PFSK-1 (cell line): ENCODE data around the gene CLIC5.

ENCODE experiments used
- FOXP2 ChIP-seq: optimal IDR thresholded peaks from 2 replicates; pipeline ENCODE3; 2011; ENCODE audit warnings: borderline replicate concordance, control low read depth, inconsistent platforms; ENCODE audit not compliant: insufficient read depth; ENCODE audit errors: extremely low read length, extremely low read depth
- POLR2AphosphoS5 ChIP-seq: IDR thresholded peaks from 2 replicates; pipeline ENCODE4 v1.6.1; 2012; ENCODE audit warnings: low read depth, mild to moderate bottlenecking, control low read depth, low read length, moderate library complexity
- REST ChIP-seq, 2 experiments: IDR thresholded peaks; 2 replicates each; pipeline versions ENCODE4 v1.6.1 to v1.8.0; 2011 to 2012; ENCODE audit warnings: low read depth in 2 of 2, low read length in 2 of 2, control low read depth in 1 of 2, inconsistent platforms in 1 of 2, mild to moderate bottlenecking in 1 of 2, moderate library complexity in 1 of 2; ENCODE audit not compliant: insufficient read depth in 1 of 2
- SIN3A ChIP-seq: IDR thresholded peaks from 2 replicates; pipeline ENCODE4 v1.6.1; 2012; ENCODE audit warnings: mild to moderate bottlenecking, low read length, moderate library complexity, borderline replicate concordance; ENCODE audit not compliant: insufficient read depth
- TAF1 ChIP-seq: IDR thresholded peaks from 2 replicates; pipeline ENCODE4 v1.6.1; 2012; ENCODE audit warnings: low read length, control low read depth, borderline replicate concordance; ENCODE audit not compliant: insufficient read depth

The CLIC5 gene

GRCh38 chr6:45967363-45967762 is 48.3 kb downstream of the CLIC5 start:
- no peak for TF ChIP-seq SIN3A
- no peak for TF ChIP-seq TAF1
- no peak for TF ChIP-seq REST (IDR thresholded peaks at IDR 0.05; ENCODE audit: insufficient read depth in 1 of 2, low read depth in 2 of 2, low read length in 2 of 2)
- no peak for TF ChIP-seq POLR2AphosphoS5
- TF ChIP-seq FOXP2: no peak

- TF ChIP-seq REST (IDR thresholded peaks at IDR 0.05; ENCODE audit: insufficient read depth in 1 of 2, low read depth in 2 of 2, low read length in 2 of 2) (no peak), SIN3A (no peak), TAF1 (no peak), POLR2AphosphoS5 (no peak), FOXP2 (no peak)
Measured at GRCh38 chr6:45966797-45967196, 48.9 kb downstream of the CLIC5 start.

- TF ChIP-seq SIN3A (no peak), POLR2AphosphoS5 (no peak), TAF1 (no peak), FOXP2 (no peak), REST (IDR thresholded peaks at IDR 0.05; ENCODE audit: insufficient read depth in 1 of 2, low read depth in 2 of 2, low read length in 2 of 2) (no peak)
Measured at GRCh38 chr6:45966340-45966739, 49.3 kb downstream of the CLIC5 start.

- TF ChIP-seq TAF1 (no peak), REST (IDR thresholded peaks at IDR 0.05; ENCODE audit: insufficient read depth in 1 of 2, low read depth in 2 of 2, low read length in 2 of 2) (no peak), FOXP2 (no peak), POLR2AphosphoS5 (no peak), SIN3A (no peak)
Measured at GRCh38 chr6:45965792-45966191, 49.9 kb downstream of the CLIC5 start.

GRCh38 chr6:45965007-45965406 is 50.7 kb downstream of the CLIC5 start:
- no peak for TF ChIP-seq POLR2AphosphoS5
- TF ChIP-seq TAF1: no peak
- TF ChIP-seq REST (IDR thresholded peaks at IDR 0.05; ENCODE audit: insufficient read depth in 1 of 2, low read depth in 2 of 2, low read length in 2 of 2): no peak
- no peak for TF ChIP-seq SIN3A
- TF ChIP-seq FOXP2: no peak
